Osteocyte (in vitro differentiated cells): ENCODE results near the gene DNAJB12. TPM values are rescaled to one million over a fixed set of nuclear protein-coding genes. Genes with fewer than 3 reads are reported as not detected.

ENCODE experiments used
- DNase-seq: peaks from one replicate; pipeline ENCODE4 v3.0.0; 2021; ENCODE audit warnings: mixed read lengths; ENCODE audit not compliant: unreplicated experiment; ENCODE audit errors: extremely low spot score
- H3K27ac Mint-ChIP-seq: one replicate; pipeline ENCODE4 v1.8.0; 2021; ENCODE audit warnings: mild to moderate bottlenecking, mixed read lengths; ENCODE audit not compliant: unreplicated experiment
- H3K27me3 Mint-ChIP-seq: one replicate; pipeline ENCODE4 v1.8.0; 2021; ENCODE audit warnings: mixed read lengths; ENCODE audit not compliant: unreplicated experiment
- H3K36me3 Mint-ChIP-seq: one replicate; pipeline ENCODE4 v1.8.0; 2021; ENCODE audit warnings: mixed read lengths; ENCODE audit not compliant: unreplicated experiment
- H3K4me1 Mint-ChIP-seq: one replicate; pipeline ENCODE4 v1.8.0; 2021; ENCODE audit warnings: mixed read lengths; ENCODE audit not compliant: unreplicated experiment
- H3K4me3 Mint-ChIP-seq: one replicate; pipeline ENCODE4 v1.8.0; 2021; ENCODE audit warnings: mild to moderate bottlenecking, moderate library complexity, mixed read lengths; ENCODE audit not compliant: unreplicated experiment
- H3K9me3 Mint-ChIP-seq: one replicate; pipeline ENCODE4 v1.8.0; 2021; ENCODE audit warnings: mixed read lengths; ENCODE audit not compliant: unreplicated experiment
- total RNA-seq: library from RNA; stranded (reverse); gene quantifications from 2 replicates; pipeline ENCODE4 v1.2.1, GENCODE V29; 2021
- TF ChIP-seq, protein P1 (sequence below): fragments of 200-600 bp; sonication (generic); IDR thresholded peaks from 2 replicates; pipeline ENCODE4 v1.5.0; 2021; ENCODE audit warnings: antibody characterized with exemption, mild to moderate bottlenecking, moderate library complexity

The DNAJB12 gene
- total RNA-seq, 1 donor from 2014 or later = 43.0 TPM

DNA sequence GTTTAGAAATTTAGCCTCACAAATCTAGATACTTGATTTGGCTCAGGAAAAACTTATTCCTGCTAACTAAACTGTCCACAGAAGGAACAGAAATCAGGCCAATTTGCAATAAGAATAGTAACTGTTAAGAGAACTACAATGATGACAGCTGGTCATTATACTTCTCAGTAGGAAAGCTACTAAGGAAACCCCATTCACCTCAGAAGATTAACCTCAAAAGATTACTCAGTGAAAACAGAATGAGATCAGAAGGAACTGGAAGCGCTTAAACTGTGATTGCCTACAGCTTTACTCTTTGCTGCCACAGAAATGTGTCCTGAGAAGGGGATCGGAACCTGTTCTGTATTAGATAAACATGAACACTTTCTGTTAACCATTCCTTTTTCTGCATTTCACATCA is 24.3 kb upstream of the DNAJB12 start:
- H3K9me3 Mint-ChIP-seq = no peaks in the 10 kb centered on the region
- H3K27ac Mint-ChIP-seq = no peak overlapping the region
- DNase-seq = no peak
- TF ChIP-seq, protein P1, sequence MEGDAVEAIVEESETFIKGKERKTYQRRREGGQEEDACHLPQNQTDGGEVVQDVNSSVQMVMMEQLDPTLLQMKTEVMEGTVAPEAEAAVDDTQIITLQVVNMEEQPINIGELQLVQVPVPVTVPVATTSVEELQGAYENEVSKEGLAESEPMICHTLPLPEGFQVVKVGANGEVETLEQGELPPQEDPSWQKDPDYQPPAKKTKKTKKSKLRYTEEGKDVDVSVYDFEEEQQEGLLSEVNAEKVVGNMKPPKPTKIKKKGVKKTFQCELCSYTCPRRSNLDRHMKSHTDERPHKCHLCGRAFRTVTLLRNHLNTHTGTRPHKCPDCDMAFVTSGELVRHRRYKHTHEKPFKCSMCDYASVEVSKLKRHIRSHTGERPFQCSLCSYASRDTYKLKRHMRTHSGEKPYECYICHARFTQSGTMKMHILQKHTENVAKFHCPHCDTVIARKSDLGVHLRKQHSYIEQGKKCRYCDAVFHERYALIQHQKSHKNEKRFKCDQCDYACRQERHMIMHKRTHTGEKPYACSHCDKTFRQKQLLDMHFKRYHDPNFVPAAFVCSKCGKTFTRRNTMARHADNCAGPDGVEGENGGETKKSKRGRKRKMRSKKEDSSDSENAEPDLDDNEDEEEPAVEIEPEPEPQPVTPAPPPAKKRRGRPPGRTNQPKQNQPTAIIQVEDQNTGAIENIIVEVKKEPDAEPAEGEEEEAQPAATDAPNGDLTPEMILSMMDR = no peak
- H3K4me1 Mint-ChIP-seq = no peaks in the 10 kb centered on the region
- no peak overlapping the region for H3K4me3 Mint-ChIP-seq
- no peaks in the 10 kb centered on the region for H3K27me3 Mint-ChIP-seq
- H3K36me3 Mint-ChIP-seq = peaks cover 7% of the 10 kb centered on the region

DNA sequence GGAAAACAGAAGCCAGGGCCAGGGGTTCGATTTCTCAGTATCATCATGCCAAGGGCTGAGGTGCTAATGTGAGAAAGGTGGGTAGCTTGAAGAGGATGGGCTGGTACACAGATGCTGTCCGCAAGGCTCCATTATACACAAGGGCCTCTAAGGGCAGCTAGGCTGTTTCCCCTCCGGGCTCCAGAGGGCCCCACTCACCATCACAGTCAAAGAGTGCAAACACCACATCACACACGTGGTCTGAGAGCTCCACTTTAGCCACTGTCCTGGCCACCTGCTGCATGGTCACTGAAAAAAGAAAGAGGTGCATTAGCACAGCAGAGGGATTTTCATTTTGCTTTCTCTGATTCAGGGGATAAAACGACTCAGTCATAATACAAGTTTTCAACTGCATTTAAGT is 20.9 kb upstream of the DNAJB12 start:
- Mint-ChIP-seq H3K27ac (no peak overlapping the region), H3K9me3 (no peaks in the 10 kb centered on the region), H3K36me3 (peaks cover 7% of the 10 kb centered on the region), H3K4me1 (no peaks in the 10 kb centered on the region), H3K4me3 (no peak overlapping the region), H3K27me3 (no peaks in the 10 kb centered on the region)
- TF ChIP-seq, protein P1 = no peak
- no peak for DNase-seq

DNA sequence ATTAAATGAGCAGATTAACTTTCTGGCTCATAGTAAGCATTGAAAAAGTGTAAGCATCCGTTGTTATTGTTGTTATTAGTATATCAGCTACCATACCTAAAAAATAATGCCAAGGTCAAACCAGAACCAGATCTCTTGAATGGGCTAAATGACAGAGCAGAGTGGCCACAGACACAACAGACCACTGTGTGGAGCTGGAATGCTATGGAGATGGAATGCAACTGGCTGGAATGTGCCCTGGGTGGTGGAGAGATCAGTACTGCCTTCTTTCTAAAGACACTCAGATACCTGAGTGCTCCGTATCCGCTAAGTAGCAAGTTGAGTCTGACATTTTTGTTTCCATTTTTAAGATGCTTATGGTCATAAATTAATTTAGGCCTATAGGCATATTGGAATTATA is 20.5 kb upstream of the DNAJB12 start:
- DNase-seq = no peak
- H3K27me3 Mint-ChIP-seq = no peaks in the 10 kb centered on the region
- peaks cover 7% of the 10 kb centered on the region for H3K36me3 Mint-ChIP-seq
- H3K4me3 Mint-ChIP-seq = no peak overlapping the region
- H3K9me3 Mint-ChIP-seq = no peaks in the 10 kb centered on the region
- TF ChIP-seq, protein P1 = no peak
- H3K27ac Mint-ChIP-seq = no peak overlapping the region
- H3K4me1 Mint-ChIP-seq = no peaks in the 10 kb centered on the region

DNA sequence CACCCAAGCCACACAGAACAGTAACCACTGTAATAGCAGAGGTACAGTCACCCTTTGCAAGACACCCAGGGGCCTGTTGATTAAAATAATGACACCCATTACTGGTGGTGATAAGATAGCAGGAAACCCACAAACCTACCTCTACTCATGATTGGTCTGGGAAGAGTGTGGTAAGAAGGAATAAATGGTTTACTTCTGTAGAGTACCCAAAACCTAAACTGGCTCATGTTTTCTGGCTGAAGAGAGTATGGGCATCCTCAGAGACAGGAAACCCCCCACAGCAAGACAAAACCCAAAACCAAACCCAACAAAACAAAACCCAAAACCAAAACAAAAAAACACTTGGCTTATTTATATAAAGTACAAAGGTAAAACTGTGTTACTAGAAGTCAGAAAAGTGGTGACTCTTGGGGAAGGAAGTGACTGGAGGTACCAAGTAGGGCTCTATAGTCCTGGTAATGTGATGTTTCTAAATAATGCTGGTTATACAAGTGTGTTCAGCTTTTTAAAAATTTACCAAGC is 15.5 kb upstream of the DNAJB12 start:
- no peak for DNase-seq
- H3K4me1 Mint-ChIP-seq = no peaks in the 10 kb centered on the region
- H3K27me3 Mint-ChIP-seq = no peaks in the 10 kb centered on the region
- H3K36me3 Mint-ChIP-seq = peaks cover 5% of the 10 kb centered on the region
- H3K9me3 Mint-ChIP-seq = no peaks in the 10 kb centered on the region
- H3K4me3 Mint-ChIP-seq = no peak overlapping the region
- H3K27ac Mint-ChIP-seq = no peak overlapping the region
- TF ChIP-seq, protein P1 = no peak

DNA sequence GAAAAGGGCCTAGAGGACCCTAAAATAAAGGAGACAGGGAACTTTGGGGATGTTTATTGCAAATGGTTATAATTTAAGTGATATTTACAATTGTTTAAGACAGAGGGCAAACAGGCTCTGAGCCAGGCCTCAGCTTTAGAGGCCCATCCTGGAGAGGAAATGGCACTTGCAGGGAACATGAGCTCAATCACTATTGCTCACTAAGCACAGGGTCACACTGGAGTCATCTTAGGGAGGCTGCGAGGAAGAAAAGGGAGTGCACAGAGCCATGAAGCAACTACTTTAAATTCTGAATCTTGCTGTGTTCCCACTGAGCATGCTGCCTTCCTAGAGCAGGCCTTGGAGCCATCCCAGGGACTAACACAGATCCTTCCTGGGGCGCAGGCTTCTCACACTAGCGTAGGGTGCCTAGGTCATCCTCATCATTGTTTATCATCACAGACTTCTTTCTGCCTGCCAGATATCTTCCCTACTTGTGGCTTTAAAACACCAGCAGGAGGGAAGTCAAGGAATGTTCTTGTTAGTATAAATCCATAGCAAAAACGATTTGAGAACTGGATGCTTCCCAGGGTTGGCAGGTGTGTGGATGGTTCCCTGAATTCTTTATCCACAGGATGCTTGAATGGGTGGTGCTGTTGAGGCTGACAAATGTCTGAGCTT is 12.7 kb upstream of the DNAJB12 start:
- H3K36me3 Mint-ChIP-seq = peaks cover 5% of the 10 kb centered on the region
- TF ChIP-seq, protein P1 = no peak
- no peaks in the 10 kb centered on the region for H3K27me3 Mint-ChIP-seq
- no peaks in the 10 kb centered on the region for H3K9me3 Mint-ChIP-seq
- H3K4me1 Mint-ChIP-seq = peaks cover 16% of the 10 kb centered on the region
- no peak overlapping the region for H3K4me3 Mint-ChIP-seq
- no peak overlapping the region for H3K27ac Mint-ChIP-seq
- DNase-seq = no peak
